Spleen (tissue), 11 donors: ENCODE measurements around the gene EYA2. TPM values are rescaled to one million over a fixed set of nuclear protein-coding genes. Genes with fewer than 3 reads are reported as not detected.
A peak's percentile ranks its signal among the peaks of the same experiment; 100 is the strongest.

ENCODE experiments used
- DNase-seq: peaks from one replicate; pipeline ENCODE4 v3.0.0-alpha.2; 2020
- H3K27ac ChIP-seq, 8 donors: fragments of 200-600 bp; sonication (generic) in 7 of 8; 1 replicate in 4 of 8; 2 replicates in 4 of 8; pipeline versions ENCODE4 v1.5.0 to v1.8.0; 2016 to 2021; ENCODE audit warnings: inconsistent platforms in 4 of 8, mild to moderate bottlenecking in 4 of 8, moderate library complexity in 1 of 8
- H3K27me3 ChIP-seq, 7 donors: fragments of 200-600 bp; sonication (generic) in 6 of 7; replicated peaks in 1 of 7; 1 replicate in 4 of 7; 2 replicates in 3 of 7; pipeline versions ENCODE4 v1.5.0 to v1.8.0; 2016 to 2021; ENCODE audit warnings: inconsistent platforms in 3 of 7, mild to moderate bottlenecking in 1 of 7
- H3K36me3 ChIP-seq, 6 donors: fragments of 200-600 bp; sonication (generic) in 5 of 6; 1 replicate in 4 of 6; 2 replicates in 2 of 6; pipeline versions ENCODE4 v1.5.0 to v1.8.0; 2016 to 2021; ENCODE audit warnings: inconsistent platforms in 2 of 6
- H3K4me1 ChIP-seq, 6 donors: fragments of 200-600 bp; sonication (generic) in 5 of 6; 1 replicate in 3 of 6; 2 replicates in 3 of 6; pipeline versions ENCODE4 v1.5.0 to v1.8.0; 2016 to 2021; ENCODE audit warnings: inconsistent platforms in 3 of 6
- H3K4me3 ChIP-seq, 8 donors: fragments of 200-600 bp; sonication (generic) in 7 of 8; 1 replicate in 4 of 8; 2 replicates in 4 of 8; pipeline versions ENCODE4 v1.5.0 to v1.8.0; 2016 to 2021; ENCODE audit warnings: inconsistent platforms in 4 of 8, mild to moderate bottlenecking in 4 of 8, moderate library complexity in 2 of 8
- H3K9me3 ChIP-seq, 8 donors: fragments of 200-600 bp; sonication (generic) in 7 of 8; 1 replicate in 4 of 8; 2 replicates in 4 of 8; pipeline versions ENCODE4 v1.5.0 to v1.8.0; 2016 to 2021; ENCODE audit warnings: inconsistent platforms in 4 of 8
- CTCF ChIP-seq, 11 experiments: fragments of 200-600 bp in 7 of 11; fragments of 450-650 bp in 4 of 11; sonication (generic) in 4 of 11; IDR thresholded peaks in 8 of 11; conservative IDR thresholded peaks in 3 of 11; 1 replicate in 7 of 11; 2 replicates in 4 of 11; pipeline versions ENCODE4 v1.4.0 to v1.8.0; 2016 to 2021; ENCODE audit warnings: antibody characterized with exemption in 11 of 11, inconsistent platforms in 4 of 11, mild to moderate bottlenecking in 1 of 11
- POLR2A ChIP-seq, 3 donors: fragments of 450-650 bp; IDR thresholded peaks; one replicate each; pipeline ENCODE4 v1.5.1; 2017; ENCODE audit warnings: antibody characterized with exemption in 3 of 3, mild to moderate bottlenecking in 1 of 3
- POLR2AphosphoS5 ChIP-seq, 3 donors: sonication (generic); formaldehyde crosslinking; IDR thresholded peaks; one replicate each; pipeline ENCODE4 v1.5.1; 2017; ENCODE audit warnings: antibody characterized with exemption in 3 of 3
- WGBS, 5 donors: extraction: QIAGEN DNeasy Blood & Tissue Kit in 3 of 5; methylation state at CpG; one replicate each; pipeline versions ENCODE4 v1.1.5 to v1.1.7; 2013 to 2018; 5-methylcytosine and 5-hydroxymethylcytosine counted together
- intact Hi-C: fragments of 100-400 bp; cut with DNase I; formaldehyde crosslinking; loops from one replicate; pipeline ENCODE4 v1.15.0; 2023; ENCODE audit warnings: low total_unique reads
- polyA plus RNA-seq, 3 donors: library from polyadenylated mRNA; stranded (reverse); fragments of 200-250 nt; gene quantifications; one replicate each; pipeline ENCODE4 v1.2.1, GENCODE V29; 2013
- total RNA-seq, 7 donors: library from RNA; depleted of rRNA in 3 of 7; stranded (reverse); fragments of >200 nt in 3 of 7; fragmentation: NEBNext Ultra II Directional in 4 of 7; extraction: Animal tissue kit (Norgen Biotek cat#: 25700) in 4 of 7; gene quantifications; one replicate each; pipeline versions ENCODE4 v1.1.0 to v1.2.1, GENCODE V29; 2016 to 2021
- donor health status: healthy with polysubstance abuse.
- donor health status: DM: no; HTN: no; CAD: no; lungs with moderate emphysema.
- donor health status: DM: no; HTN: no; CAD: no.
- donor health status: Bipolar disorder and iron deficiency.
- donor health status: healthy.
- donor health status: DM: no; HTN: no; CAD: no.
- donor health status: DM: yes; HTN: yes; CAD: no.

EYA2 gene
- total and polyA plus RNA-seq, 10 donors: 0.26 to 0.76 (median 0.51) TPM; not detected in 1

DNA sequence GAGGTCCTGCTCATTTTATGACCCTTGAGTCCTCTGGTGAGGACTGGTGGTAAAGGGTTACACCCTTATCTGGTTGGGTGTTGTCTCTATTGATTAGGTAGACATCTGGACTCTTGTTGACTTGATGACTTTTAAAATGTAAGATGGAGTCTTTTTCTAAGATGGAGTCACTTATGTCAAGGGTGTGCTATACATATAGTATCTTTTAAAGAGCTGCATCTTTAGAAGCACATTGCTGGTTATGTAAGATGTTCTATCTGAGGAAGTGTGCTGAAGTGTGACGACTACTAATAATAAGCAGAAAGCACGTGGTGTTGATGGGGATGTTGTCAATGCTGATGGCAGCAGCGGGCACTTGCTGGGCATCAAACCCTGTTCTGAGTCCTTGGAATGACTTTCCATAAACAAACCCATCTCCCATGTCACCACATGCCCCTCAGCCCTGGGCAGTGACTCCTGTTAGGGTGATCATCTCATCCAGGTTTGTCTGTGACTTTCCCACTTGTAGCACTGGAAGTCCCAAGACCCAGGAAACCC is 229.6 kb downstream of the EYA2 start:
- Histone ChIP-seq H3K9me3 (no peaks in the 10 kb centered on the region), H3K4me3 (peak overlapping the region in 1 of 8 donors; percentile 38), H3K4me1 (peaks cover 0 to 25% (median 6%) of the 10 kb centered on the region in 6 donors), H3K27ac (peak overlapping the region in 6 of 8 donors; percentile 45 to 91 (median 83)), H3K27me3 (peaks cover 0 to 44% (median 0%) of the 10 kb centered on the region in 7 donors), H3K36me3 (no peaks in the 10 kb centered on the region)
- no peak for TF ChIP-seq CTCF (IDR thresholded peaks at IDR 0.05 in 8 of 11, conservative IDR thresholded peaks at IDR 0.05 in 3 of 11)
- TF ChIP-seq POLR2A (IDR thresholded peaks at IDR 0.05): no peak
- TF ChIP-seq POLR2AphosphoS5 (IDR thresholded peaks at IDR 0.05): no peak
- intact Hi-C loops: no loop called here
- no peak for DNase-seq
- WGBS, 5 donors: 27 to 42% (median 36%) methylated on average over 3 of the region's 3 CpGs

- peaks cover 0 to 39% (median 0%) of the 10 kb centered on the region in 7 donors for H3K27me3 ChIP-seq
- TF ChIP-seq CTCF (IDR thresholded peaks at IDR 0.05 in 8 of 11, conservative IDR thresholded peaks at IDR 0.05 in 3 of 11) (no peak), POLR2A (IDR thresholded peaks at IDR 0.05) (no peak), POLR2AphosphoS5 (IDR thresholded peaks at IDR 0.05) (no peak)
- H3K27ac ChIP-seq: peak overlapping the region in 4 of 8 donors; percentile 61 to 91 (median 85)
- H3K4me3 ChIP-seq: no peak overlapping the region
- peaks cover 0 to 25% (median 6%) of the 10 kb centered on the region in 6 donors for H3K4me1 ChIP-seq
- intact Hi-C loops: no loop called here
- H3K9me3 ChIP-seq: no peaks in the 10 kb centered on the region
- no peak for DNase-seq
- no peaks in the 10 kb centered on the region for H3K36me3 ChIP-seq
These were observed 230.8 kb downstream of the EYA2 start for GRCh38 chr20:47125508-47125757.

- Histone ChIP-seq H3K9me3 (no peaks in the 10 kb centered on the region), H3K36me3 (no peaks in the 10 kb centered on the region), H3K4me1 (peaks cover 0 to 25% (median 6%) of the 10 kb centered on the region in 6 donors), H3K4me3 (no peak overlapping the region), H3K27ac (peak overlapping the region in 4 of 8 donors; percentile 61 to 91 (median 85)), H3K27me3 (peaks cover 0 to 37% (median 0%) of the 10 kb centered on the region in 7 donors)
- TF ChIP-seq POLR2AphosphoS5 (IDR thresholded peaks at IDR 0.05) (no peak), POLR2A (IDR thresholded peaks at IDR 0.05) (no peak), CTCF (IDR thresholded peaks at IDR 0.05 in 8 of 11, conservative IDR thresholded peaks at IDR 0.05 in 3 of 11) (no peak)
- WGBS, 5 donors: 70 to 75% (median 72%) methylated on average over 20 of the region's 20 CpGs
- DNase-seq: no peak
- intact Hi-C loops: no loop called here
These were observed 231.3 kb downstream of the EYA2 start for GRCh38 chr20:47125758-47126591.

- H3K36me3 ChIP-seq: no peaks in the 10 kb centered on the region
- intact Hi-C loops: no loop called here
- 66 to 76% (median 71%) methylated on average over 5 of the region's 5 CpGs for WGBS, 5 donors
- peaks cover 0 to 25% (median 6%) of the 10 kb centered on the region in 6 donors for H3K4me1 ChIP-seq
- no peak overlapping the region for H3K27ac ChIP-seq
- peaks cover 0 to 3% (median 0%) of the 10 kb centered on the region in 8 donors for H3K9me3 ChIP-seq
- TF ChIP-seq CTCF (IDR thresholded peaks at IDR 0.05 in 8 of 11, conservative IDR thresholded peaks at IDR 0.05 in 3 of 11) (no peak), POLR2A (IDR thresholded peaks at IDR 0.05) (no peak), POLR2AphosphoS5 (IDR thresholded peaks at IDR 0.05) (no peak)
- DNase-seq: no peak
- H3K4me3 ChIP-seq: no peak overlapping the region
- H3K27me3 ChIP-seq: peaks cover 0 to 37% (median 0%) of the 10 kb centered on the region in 7 donors
These were observed 232.1 kb downstream of the EYA2 start for GRCh38 chr20:47126709-47127108.
